H54 (cell line): Measurements from ENCODE around the gene THPO.

Experiments
- DNase-seq: peaks from one replicate; pipeline ENCODE4 v3.0.0; 2011; ENCODE audit warnings: low spot score, mixed read lengths; ENCODE audit not compliant: insufficient read length
- FAIRE-seq: peaks from 3 replicates; lab custom pipeline; 2011; peaks lifted over from hg19 to GRCh38; lab: Jason Lieb, UNC
- POLR2A ChIP-seq: IDR thresholded peaks from 2 replicates; pipeline ENCODE4 v1.6.1; 2011; ENCODE audit warnings: low read depth, mild to moderate bottlenecking, low read length

Gene THPO

DNA sequence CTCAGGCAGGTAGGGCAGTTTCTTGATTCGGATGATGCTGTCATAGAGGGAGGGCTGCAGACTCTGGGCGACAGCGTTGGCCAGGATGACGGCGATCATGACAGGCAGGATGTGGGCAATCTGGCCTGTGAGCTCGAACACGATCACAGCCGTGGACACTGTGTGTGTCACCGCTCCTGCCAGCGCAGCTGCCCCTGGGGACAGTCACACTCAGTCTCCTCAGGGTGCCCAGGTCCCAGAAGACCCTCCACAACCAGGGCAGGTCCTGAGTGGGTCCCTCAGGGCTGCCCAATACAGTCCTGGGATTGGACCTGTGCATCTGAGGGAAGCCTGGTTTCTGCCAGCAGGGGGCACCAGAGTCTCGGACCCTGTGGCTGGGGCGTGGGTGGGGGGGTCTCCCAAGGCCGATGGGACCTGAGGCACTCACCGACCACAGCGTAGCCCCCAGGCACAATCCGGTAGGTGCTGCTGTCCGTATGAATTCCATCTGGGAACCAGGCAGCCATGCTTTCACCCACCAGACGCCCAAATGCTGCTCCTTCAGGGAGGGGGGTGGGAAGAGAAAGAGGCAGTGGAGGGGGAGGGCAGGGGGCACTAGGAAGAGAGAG is 23.8 kb downstream of the THPO start:
- DNase-seq (no peak), FAIRE-seq (no peak)
- TF ChIP-seq POLR2A, result no peak

DNA sequence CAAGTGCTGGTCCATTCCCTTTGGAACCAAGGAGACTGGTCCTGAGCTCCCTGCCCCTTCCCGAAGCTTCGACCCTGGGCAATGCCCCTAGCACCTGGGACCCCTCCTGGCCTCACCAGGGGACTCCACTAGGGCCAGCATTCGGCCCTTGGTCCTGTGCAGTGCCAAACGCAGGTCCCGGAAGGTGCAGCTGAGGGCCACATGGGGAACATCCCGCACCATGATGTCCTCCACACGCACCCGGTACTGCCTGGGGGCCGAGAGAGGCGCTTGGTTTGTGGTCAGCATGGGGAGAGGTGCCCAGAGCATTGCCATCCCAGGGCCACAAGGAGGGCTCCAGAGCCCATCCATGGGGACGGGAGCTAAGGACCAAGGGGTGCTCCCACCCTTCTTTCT is 24.5 kb downstream of the THPO start:
- FAIRE-seq, result no peak
- no peak for TF ChIP-seq POLR2A
- no peak for DNase-seq

DNA sequence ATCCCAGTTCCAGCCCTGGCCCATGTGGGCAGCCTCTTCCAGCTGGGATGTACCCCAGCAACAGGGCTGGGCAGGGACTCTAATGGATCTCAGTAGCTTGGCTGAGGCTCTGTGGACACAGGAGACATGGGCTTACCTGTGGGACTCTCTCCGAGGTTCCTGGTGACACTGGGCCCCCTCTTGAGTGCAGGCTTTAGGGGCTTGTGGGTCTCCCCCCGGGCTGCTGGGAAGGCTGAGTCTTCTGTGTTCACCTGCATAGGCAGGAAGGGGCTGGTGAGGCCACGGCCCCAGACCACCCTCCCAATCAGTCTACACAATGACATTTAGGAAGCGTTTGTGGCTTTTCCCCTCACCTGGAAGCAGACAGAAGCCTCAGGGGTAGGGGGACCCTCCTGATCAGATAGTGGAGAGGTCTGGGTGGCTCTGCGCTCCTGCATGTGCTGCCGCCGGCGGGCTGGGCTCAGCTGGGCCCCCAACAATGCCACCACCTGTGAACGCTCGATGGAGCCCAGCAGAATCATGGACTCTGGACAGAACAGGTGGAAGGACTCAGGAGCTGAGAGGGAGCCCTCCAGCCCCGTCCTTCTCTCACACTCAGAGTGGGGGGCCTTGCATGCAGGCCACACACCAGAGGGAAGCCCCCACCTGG is 25.0 kb downstream of the THPO start:
- no peak for TF ChIP-seq POLR2A
- FAIRE-seq (no peak), DNase-seq (no peak)

DNA sequence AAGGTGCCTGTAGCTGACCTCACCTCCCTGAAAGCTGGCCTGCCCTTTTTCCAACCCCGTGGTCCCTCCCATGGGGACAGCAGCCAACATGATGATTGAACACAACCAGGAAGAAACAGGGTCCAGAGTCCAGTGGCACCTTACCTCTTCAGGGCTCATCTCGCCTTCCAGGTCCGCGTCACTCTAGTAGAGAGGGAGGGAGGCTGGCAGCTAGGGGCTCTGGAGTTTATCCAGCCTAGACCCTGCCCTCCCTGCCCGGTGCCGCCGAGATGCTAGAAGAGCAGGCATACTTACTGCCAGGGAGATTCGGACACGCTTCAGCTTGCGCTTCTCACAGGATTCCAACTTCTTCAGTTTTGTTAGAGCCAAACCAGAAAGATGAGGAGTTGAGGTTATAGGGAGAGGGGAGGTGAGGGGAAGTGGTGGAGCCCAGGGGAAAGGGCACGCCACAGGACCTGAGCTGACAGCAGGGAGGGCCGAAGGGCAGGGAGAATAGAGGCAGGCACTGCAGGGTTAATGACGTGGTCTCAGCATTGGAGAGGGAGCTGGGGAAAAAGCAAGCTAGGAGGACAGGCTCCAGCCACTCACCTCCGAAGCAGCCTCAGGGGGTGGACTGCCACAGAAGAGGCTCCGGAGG is 25.7 kb downstream of the THPO start:
- no peak for TF ChIP-seq POLR2A
- FAIRE-seq (no peak), DNase-seq (no peak)

DNA sequence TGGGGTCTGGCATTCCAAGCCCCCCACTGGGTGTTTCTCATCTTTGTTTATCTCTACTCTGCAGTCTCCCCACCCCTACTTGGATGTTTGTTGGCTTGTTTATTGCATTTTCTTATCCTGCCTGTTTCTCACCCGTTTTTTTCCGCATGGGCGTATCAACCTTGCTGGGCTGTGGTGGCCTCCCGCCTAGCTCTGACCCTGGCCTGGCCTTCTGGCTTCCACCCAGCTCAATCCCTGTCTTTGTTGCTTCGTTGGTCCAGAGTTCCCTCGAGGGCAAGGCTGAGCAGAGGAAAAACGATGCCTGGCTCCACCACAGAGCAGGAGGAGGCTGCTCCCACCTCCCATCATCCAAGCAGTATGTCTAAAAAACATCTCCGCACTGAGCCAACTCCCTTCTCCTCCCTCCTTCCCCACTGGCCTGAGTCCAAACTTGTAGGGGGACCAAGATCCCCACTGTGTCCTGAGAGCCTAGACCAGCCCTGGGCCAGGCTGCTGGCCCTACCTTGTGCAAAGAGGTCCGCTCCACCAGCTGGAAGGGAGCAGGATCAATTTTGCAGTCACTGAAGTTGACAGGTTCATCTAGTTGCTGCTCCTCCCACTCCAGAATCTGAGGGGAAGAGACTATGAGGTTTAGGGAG is 26.4 kb downstream of the THPO start:
- no peak for TF ChIP-seq POLR2A
- FAIRE-seq (no peak), DNase-seq (no peak)

DNA sequence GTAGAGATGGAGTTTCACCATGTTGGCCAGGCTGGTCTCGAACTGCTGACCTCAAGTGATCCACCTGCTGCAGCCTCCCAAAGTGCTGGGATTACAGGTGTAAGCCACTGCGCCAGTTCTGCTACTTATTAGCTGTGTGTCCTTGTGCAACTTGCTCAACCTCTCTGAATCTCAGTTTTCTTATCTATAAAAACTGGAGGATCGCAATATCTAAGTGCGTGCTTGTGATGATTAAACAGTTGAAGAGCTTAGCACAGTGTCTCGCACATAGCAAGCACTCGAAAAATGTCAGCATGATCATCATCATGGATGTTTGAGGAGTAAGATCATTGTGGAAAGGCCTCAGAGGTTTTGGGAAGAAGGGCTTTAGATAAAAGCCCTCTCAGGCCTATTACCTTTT is 27.4 kb downstream of the THPO start:
- no peak for DNase-seq
- no peak for TF ChIP-seq POLR2A
- no peak for FAIRE-seq

DNA sequence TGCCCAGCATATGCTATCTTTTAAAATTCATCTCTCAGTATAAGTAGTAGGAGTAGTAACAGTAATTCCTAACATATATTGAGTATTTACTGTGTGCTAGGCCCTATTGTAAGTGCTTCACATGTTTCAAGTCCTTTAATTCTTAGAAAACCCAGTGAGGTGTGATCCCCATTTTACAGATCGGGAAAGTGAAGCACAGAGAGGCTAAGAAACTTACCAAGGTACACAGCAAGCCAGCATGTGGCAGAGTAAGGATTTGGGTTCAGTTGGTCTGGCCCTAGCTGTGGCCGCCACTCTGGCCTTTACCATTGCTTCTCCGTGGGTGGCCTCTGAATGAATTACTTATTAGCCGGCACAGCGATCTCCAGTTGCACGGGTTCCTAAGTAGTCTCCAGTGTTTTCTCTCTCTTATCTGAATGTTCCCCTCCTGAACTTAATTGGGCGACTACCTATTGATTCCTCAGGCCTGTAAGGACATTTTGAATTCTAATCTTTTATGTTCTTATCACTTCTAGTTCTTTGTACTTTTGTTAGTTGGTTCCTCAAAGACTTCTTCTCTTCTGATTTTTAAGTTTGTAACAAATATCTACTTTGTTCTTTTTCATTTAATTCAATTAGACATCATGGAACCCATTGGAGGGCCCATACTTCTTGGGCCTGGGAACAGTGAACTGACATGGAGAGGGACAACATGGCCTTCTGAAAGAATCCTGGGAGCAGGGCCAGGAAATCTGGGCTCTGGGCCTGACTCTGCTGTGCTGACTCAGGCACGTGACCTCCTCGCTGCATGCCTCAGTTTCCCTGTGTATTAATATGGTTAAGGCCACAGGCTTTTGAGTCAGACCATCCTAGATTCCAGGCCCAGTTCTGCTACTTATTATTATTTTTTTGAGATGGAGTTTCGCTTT is 28.2 kb downstream of the THPO start:
- DNase-seq (no peak), FAIRE-seq (no peak)
- TF ChIP-seq POLR2A, result no peak

DNA sequence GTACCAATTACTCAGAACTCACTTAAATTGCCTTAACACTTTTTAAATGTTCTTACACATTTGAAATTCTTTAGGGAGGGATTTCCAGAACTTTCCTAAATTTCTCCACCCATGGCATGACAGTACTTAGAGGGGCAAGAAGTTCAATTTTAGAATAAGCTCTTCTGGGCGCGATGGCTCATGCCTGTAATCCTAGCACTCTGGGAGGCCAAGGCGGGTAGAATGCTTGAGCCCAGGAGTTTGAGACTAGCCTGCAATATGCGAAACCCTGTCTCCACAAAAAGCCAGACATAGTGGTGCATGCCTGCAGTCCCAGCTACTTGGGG is 30.0 kb downstream of the THPO start:
- FAIRE-seq, result no peak
- TF ChIP-seq POLR2A, result no peak

DNA sequence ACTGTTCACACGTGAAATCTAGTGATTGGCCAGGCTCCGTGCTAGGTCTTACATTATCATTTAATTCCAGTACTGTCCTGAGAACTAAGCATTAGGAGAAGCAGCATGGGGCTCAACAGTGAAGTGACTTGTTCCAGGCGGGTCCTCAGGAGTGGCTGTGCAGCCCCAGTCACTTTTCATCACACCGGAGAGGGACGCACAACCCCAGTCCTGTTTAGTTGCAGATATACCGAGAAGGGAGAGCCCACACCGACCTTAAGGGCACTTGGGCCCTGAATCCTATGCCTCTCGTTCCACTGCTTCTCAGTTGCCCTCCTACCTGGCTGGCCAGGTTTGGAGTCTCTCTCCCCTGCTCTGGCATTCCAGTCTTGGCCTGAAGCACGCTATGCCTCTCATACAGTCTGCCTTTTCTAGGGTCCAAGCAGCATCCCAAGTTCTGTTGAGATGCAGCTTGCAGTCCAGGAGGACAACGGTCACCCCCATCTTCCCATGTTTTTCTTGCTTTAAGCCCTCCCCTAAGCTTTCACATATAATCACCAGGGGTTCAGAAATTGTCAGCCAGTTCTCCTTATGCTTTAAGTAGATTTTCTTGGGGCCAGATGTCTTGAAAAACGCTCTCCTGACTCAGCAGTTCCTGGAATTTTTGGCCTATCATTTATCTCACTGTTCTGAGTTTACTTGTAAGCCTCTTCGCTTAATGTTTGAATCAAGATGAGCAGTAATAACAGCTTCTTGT is 30.5 kb downstream of the THPO start:
- no peak for TF ChIP-seq POLR2A
- FAIRE-seq (no peak), DNase-seq (no peak)

More for the DNA sequence above, 30.0 kb downstream of the THPO start:
- DNase-seq, result no peak

DNA sequence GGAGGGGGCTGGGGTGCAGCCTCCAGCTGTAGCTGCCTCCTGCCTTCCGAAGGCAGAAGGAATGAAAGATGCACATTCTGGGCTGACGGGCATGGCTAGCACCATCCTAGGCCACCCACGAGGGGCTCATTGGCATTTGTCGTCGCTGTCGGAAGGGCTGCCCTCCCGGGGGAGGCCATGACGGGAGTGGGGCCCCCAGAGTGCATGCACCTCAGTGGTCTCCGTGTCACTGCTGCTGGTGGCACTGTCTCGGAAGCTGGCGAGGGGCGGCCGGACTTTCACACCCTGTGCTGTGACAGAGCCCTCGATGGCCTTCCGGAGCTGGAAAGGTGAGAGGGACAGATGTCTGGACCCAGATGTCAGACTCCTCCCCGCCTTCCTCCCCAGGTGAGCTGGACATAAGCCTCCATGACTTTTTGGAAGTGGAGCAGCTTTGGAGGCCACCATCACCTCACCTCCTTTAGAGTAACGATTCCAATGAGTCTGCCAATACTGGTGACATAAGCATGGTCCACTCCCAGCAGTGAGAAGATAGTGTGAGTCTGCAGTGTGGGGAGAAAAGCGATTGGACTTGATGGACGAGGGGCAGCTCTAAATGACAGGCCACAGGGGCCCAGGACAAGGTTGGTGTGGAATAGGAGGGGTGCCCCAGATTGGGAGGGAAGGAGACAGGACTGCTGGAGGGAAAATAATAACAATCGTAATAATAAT is 31.4 kb downstream of the THPO start:
- FAIRE-seq (no peak), DNase-seq (no peak)
- no peak for TF ChIP-seq POLR2A

DNA sequence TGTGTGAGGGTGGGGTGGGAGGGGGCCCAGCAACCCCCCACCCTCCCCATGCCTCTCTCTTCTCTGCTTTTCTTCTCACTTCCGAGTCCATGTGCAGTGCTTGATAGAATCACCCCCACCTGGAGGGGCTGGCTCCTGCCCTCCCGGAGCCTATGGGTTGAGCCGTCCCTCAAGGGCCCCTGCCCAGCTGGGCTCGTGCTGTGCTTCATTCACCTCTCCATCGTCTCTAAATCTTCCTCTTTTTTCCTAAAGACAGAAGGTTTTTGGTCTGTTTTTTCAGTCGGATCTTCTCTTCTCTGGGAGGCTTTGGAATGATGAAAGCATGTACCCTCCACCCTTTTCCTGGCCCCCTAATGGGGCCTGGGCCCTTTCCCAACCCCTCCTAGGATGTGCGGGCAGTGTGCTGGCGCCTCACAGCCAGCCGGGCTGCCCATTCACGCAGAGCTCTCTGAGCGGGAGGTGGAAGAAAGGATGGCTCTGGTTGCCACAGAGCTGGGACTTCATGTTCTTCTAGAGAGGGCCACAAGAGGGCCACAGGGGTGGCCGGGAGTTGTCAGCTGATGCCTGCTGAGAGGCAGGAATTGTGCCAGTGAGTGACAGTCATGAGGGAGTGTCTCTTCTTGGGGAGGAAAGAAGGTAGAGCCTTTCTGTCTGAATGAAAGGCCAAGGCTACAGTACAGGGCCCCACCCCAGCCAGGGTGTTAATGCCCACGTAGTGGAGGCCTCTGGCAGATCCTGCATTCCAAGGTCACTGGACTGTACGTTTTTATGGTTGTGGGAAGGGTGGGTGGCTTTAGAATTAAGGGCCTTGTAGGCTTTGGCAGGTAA is 32.5 kb downstream of the THPO start:
- no peak for TF ChIP-seq POLR2A
- peak; percentile 69 for FAIRE-seq
- peak; percentile 87 for DNase-seq
